ENCODE results near the gene RASA1. TPM values are rescaled to one million over a fixed set of nuclear protein-coding genes. Genes with fewer than 3 reads are reported as not detected.

Gene RASA1
- total RNA-seq, 1 experiment from 2014 or later: 23.0 TPM

DNA sequence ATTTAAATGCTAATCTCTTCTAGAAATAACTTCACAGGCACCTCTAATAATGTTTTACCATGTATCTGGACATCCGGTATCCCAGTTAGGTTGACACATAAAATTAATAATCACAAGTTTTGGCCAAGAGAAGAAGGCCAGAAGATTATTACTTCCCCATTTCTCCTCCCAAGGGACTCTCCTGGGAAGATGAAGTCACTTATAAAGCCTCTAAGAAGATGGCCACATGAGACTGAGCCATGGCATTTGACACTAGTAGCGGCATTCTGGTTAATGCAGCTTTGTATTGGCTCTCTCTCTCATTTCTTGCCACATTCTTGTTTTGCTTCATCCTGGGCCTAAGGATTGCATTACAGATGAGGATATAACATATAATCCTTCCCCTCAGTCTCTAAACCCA is 34.5 kb upstream of the RASA1 start:
- ChIA-PET POLR2A (no interaction called here), CTCF (no interaction called here)
- H3K36me3 ChIP-seq (ENCODE audit: control insufficient read depth, insufficient read depth, low read length): no peaks in the 10 kb centered on the region
- H3K9me3 ChIP-seq: no peaks in the 10 kb centered on the region
- H3K27ac Mint-ChIP-seq (ENCODE audit: unreplicated experiment): no peak overlapping the region
- no peak overlapping the region for H3K4me3 ChIP-seq (ENCODE audit: low read depth, low read length)
- DNase-seq: no peak
- H3K9me3 Mint-ChIP-seq (ENCODE audit: unreplicated experiment): no peaks in the 10 kb centered on the region
- H3K4me3 Mint-ChIP-seq (ENCODE audit: unreplicated experiment): no peak overlapping the region
- peaks cover 6% of the 10 kb centered on the region for H3K27me3 Mint-ChIP-seq (ENCODE audit: insufficient read depth, unreplicated experiment)
- no TSS peak for BruUV-seq (replicated peaks)
- H3K4me1 Mint-ChIP-seq (ENCODE audit: low read depth, unreplicated experiment): peaks cover 8% of the 10 kb centered on the region
- H3K4me1 ChIP-seq: peaks cover 6% of the 10 kb centered on the region
- intact Hi-C loops (cut with micrococcal nuclease; ENCODE audit: unreplicated experiment): no loop called here
- TF ChIP-seq, protein P1, sequence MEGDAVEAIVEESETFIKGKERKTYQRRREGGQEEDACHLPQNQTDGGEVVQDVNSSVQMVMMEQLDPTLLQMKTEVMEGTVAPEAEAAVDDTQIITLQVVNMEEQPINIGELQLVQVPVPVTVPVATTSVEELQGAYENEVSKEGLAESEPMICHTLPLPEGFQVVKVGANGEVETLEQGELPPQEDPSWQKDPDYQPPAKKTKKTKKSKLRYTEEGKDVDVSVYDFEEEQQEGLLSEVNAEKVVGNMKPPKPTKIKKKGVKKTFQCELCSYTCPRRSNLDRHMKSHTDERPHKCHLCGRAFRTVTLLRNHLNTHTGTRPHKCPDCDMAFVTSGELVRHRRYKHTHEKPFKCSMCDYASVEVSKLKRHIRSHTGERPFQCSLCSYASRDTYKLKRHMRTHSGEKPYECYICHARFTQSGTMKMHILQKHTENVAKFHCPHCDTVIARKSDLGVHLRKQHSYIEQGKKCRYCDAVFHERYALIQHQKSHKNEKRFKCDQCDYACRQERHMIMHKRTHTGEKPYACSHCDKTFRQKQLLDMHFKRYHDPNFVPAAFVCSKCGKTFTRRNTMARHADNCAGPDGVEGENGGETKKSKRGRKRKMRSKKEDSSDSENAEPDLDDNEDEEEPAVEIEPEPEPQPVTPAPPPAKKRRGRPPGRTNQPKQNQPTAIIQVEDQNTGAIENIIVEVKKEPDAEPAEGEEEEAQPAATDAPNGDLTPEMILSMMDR (IDR thresholded peaks at IDR 0.05; ENCODE audit: insufficient read depth in 1 of 2, low read depth in 1 of 2, low read length in 1 of 2, severe bottlenecking in 1 of 2, unreplicated experiment in 1 of 2): no peak
- no peaks in the 10 kb centered on the region for H3K27me3 ChIP-seq (replicated peaks; ENCODE audit: control insufficient read depth, insufficient read depth, low read length)
- no peaks in the 10 kb centered on the region for H3K36me3 Mint-ChIP-seq (ENCODE audit: insufficient read depth, unreplicated experiment)

DNA sequence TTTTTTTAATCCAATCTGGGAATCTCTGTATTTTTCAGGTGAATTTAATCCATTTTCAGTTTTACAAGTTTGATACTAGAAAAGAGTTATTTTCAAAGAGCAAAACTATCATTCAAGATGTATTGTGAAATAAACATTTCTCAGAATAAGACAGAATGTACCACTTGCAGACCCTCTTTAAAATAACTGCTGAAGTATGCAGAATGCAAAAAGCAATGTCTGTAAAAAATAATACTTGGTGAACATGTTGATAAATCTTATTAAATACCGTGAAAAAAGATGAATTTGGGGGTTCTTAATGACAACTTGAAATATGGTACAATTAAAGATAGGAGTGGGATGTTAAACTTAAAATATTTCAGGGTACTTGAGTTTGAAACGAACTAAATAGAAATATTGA is 26.1 kb upstream of the RASA1 start:
- H3K27me3 Mint-ChIP-seq (ENCODE audit: insufficient read depth, unreplicated experiment): peaks cover 5% of the 10 kb centered on the region

DNA sequence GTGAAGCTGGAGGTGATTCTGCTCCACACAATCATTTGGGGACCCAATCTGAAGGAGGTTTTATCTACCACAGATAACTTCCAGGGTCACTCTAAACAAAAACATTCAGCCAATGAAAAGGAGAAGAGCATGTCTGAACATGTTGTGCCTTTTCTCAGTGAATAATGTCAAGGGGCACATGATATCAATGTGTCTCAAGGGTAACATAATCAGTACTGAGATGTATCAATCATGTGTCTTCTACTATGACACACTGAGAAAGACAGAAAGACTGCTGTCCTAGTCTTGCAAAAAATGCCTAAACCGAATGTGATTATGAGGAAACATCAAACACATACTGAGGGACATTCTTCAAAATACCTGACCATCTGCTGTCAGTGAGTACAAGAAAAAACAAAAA is 25.4 kb upstream of the RASA1 start:
- H3K36me3 Mint-ChIP-seq (ENCODE audit: insufficient read depth, unreplicated experiment): no peaks in the 10 kb centered on the region
- no peak for DNase-seq
- H3K9me3 Mint-ChIP-seq (ENCODE audit: unreplicated experiment): no peaks in the 10 kb centered on the region
- no TSS peak for BruUV-seq (replicated peaks)
- H3K4me3 ChIP-seq (ENCODE audit: low read depth, low read length): no peak overlapping the region
- no peaks in the 10 kb centered on the region for H3K4me1 Mint-ChIP-seq (ENCODE audit: low read depth, unreplicated experiment)
- intact Hi-C loops (cut with micrococcal nuclease; ENCODE audit: unreplicated experiment): no loop called here
- no peaks in the 10 kb centered on the region; the same call in 1 of the 2 replicates for H3K27me3 ChIP-seq (replicated peaks; ENCODE audit: control insufficient read depth, insufficient read depth, low read length)
- H3K4me1 ChIP-seq: no peaks in the 10 kb centered on the region
- no peaks in the 10 kb centered on the region for H3K9me3 ChIP-seq
- H3K4me3 Mint-ChIP-seq (ENCODE audit: unreplicated experiment): no peak overlapping the region
- peaks cover 5% of the 10 kb centered on the region for H3K27me3 Mint-ChIP-seq (ENCODE audit: insufficient read depth, unreplicated experiment)
- no peaks in the 10 kb centered on the region for H3K36me3 ChIP-seq (ENCODE audit: control insufficient read depth, insufficient read depth, low read length)
- TF ChIP-seq, protein P1 (IDR thresholded peaks at IDR 0.05; ENCODE audit: insufficient read depth in 1 of 2, low read depth in 1 of 2, low read length in 1 of 2, severe bottlenecking in 1 of 2, unreplicated experiment in 1 of 2): no peak
- H3K27ac Mint-ChIP-seq (ENCODE audit: unreplicated experiment): no peak overlapping the region
- ChIA-PET CTCF (no interaction called here), POLR2A (no interaction called here)

More for the DNA sequence above, 26.1 kb upstream of the RASA1 start:
- Histone ChIP-seq H3K27me3 (replicated peaks; ENCODE audit: control insufficient read depth, insufficient read depth, low read length) (no peaks in the 10 kb centered on the region; the same call in 1 of the 2 replicates), H3K4me1 (no peaks in the 10 kb centered on the region), H3K4me3 (ENCODE audit: low read depth, low read length) (no peak overlapping the region), H3K36me3 (ENCODE audit: control insufficient read depth, insufficient read depth, low read length) (no peaks in the 10 kb centered on the region), H3K9me3 (no peaks in the 10 kb centered on the region)
- no peak for DNase-seq
- Mint-ChIP-seq H3K27ac (ENCODE audit: unreplicated experiment) (no peak overlapping the region), H3K9me3 (ENCODE audit: unreplicated experiment) (no peaks in the 10 kb centered on the region), H3K4me3 (ENCODE audit: unreplicated experiment) (no peak overlapping the region), H3K36me3 (ENCODE audit: insufficient read depth, unreplicated experiment) (no peaks in the 10 kb centered on the region), H3K4me1 (ENCODE audit: low read depth, unreplicated experiment) (no peaks in the 10 kb centered on the region)
- no TSS peak for BruUV-seq (replicated peaks)
- ChIA-PET CTCF (no interaction called here), POLR2A (no interaction called here)
- TF ChIP-seq, protein P1 (IDR thresholded peaks at IDR 0.05; ENCODE audit: insufficient read depth in 1 of 2, low read depth in 1 of 2, low read length in 1 of 2, severe bottlenecking in 1 of 2, unreplicated experiment in 1 of 2): no peak
- intact Hi-C loops (cut with micrococcal nuclease; ENCODE audit: unreplicated experiment): no loop called here

All from Caco-2 (cell line).